ENCODE data around the gene CBY3. TPM values are rescaled to one million over a fixed set of nuclear protein-coding genes. Genes with fewer than 3 reads are reported as not detected.
A peak's percentile ranks its signal among the peaks of the same experiment; 100 is the strongest.
"Not testable (repeated sequence)": the region's sequence is repeated elsewhere in the genome, so short reads cannot be mapped to it uniquely, and the experiment has no call there.

The CBY3 gene
- total RNA-seq, 8 experiments from 2014 or later = 0.61 to 3.3 (median 1.8) TPM

GRCh38 chr5:179697543-179697942 is 16.7 kb upstream of the CBY3 start:
- H3K27ac ChIP-seq = peak overlapping the region; percentile 86 to 97
- peak overlapping the region; percentile 50 to 94 (median 84) for H3K4me3 ChIP-seq
- in situ Hi-C loops (cut with MboI; ENCODE audit: low pct_unique_long_range_greater_than_20kb in 2 of 9, low sequenced_read_pairs in 9 of 9, unreplicated experiment in 9 of 9); ATAC-seq (replicated peaks in 6 of 8): not testable (repeated sequence)
- peaks cover 16 to 17% of the 10 kb centered on the region in 2 donors for H3K4me1 ChIP-seq (replicated peaks in 1 of 2)
- WGBS, 10 experiments = 89 to 100% (median 100%) methylated on average over 1 to 8 of the region's 15 CpGs; no CpG with 5 or more reads in 3 of the 10 experiments

- Histone ChIP-seq H3K4me1 (replicated peaks in 1 of 2) (peaks cover 16 to 17% of the 10 kb centered on the region in 2 donors), H3K27ac (peak overlapping the region in 1 of 2 donors; percentile 97), H3K4me3 (no peak overlapping the region)
- in situ Hi-C loops (cut with MboI; ENCODE audit: low pct_unique_long_range_greater_than_20kb in 2 of 9, low sequenced_read_pairs in 9 of 9, unreplicated experiment in 9 of 9) = no loop called here
- 75 to 100% (median 100%) methylated on average over 1 to 2 of the region's 2 CpGs for WGBS, 10 experiments
- no peak for ATAC-seq (replicated peaks in 6 of 8)
These were observed 16.3 kb upstream of the CBY3 start for GRCh38 chr5:179697108-179697507.

GRCh38 chr5:179696603-179697002 is 15.8 kb upstream of the CBY3 start:
- in situ Hi-C loops (cut with MboI; ENCODE audit: low pct_unique_long_range_greater_than_20kb in 2 of 9, low sequenced_read_pairs in 9 of 9, unreplicated experiment in 9 of 9) = no loop called here
- ATAC-seq (replicated peaks in 6 of 8) = no peak
- Histone ChIP-seq H3K4me3 (no peak overlapping the region), H3K27ac (no peak overlapping the region), H3K4me1 (replicated peaks in 1 of 2) (peaks cover 16 to 17% of the 10 kb centered on the region in 2 donors)
- 88 to 100% (median 92%) methylated on average over 1 to 3 of the region's 3 CpGs; no CpG with 5 or more reads in 1 of the 10 experiments for WGBS, 10 experiments

GRCh38 chr5:179694561-179694960 is 13.7 kb upstream of the CBY3 start:
- Histone ChIP-seq H3K4me3 (no peak overlapping the region), H3K27ac (no peak overlapping the region), H3K4me1 (replicated peaks in 1 of 2) (peaks cover 9 to 11% of the 10 kb centered on the region in 2 donors)
- ATAC-seq (replicated peaks in 6 of 8) = no peak
- 67 to 100% (median 91%) methylated on average over 1 to 6 of the region's 6 CpGs for WGBS, 10 experiments
- in situ Hi-C loops (cut with MboI; ENCODE audit: low pct_unique_long_range_greater_than_20kb in 2 of 9, low sequenced_read_pairs in 9 of 9, unreplicated experiment in 9 of 9) = no loop called here

- H3K4me1 ChIP-seq (replicated peaks in 1 of 2); in situ Hi-C loops (cut with MboI; ENCODE audit: low pct_unique_long_range_greater_than_20kb in 2 of 9, low sequenced_read_pairs in 9 of 9, unreplicated experiment in 9 of 9); ATAC-seq (replicated peaks in 6 of 8); H3K27ac ChIP-seq; H3K4me3 ChIP-seq: not testable (repeated sequence)
- 73 to 100% (median 83%) methylated on average over 3 to 9 of the region's 9 CpGs; no CpG with 5 or more reads in 3 of the 10 experiments for WGBS, 10 experiments
These were observed 8.4 kb upstream of the CBY3 start for GRCh38 chr5:179689212-179689611.

- H3K4me3 ChIP-seq = no peak overlapping the region
- no peak overlapping the region for H3K27ac ChIP-seq
- H3K4me1 ChIP-seq (replicated peaks in 1 of 2) = peaks cover 18% of the 10 kb centered on the region in 2 donors
- no peak for ATAC-seq (replicated peaks in 6 of 8)
- in situ Hi-C loops (cut with MboI; ENCODE audit: low pct_unique_long_range_greater_than_20kb in 2 of 9, low sequenced_read_pairs in 9 of 9, unreplicated experiment in 9 of 9) = no loop called here
- 85 to 100% (median 94%) methylated on average over 2 to 6 of the region's 9 CpGs; no CpG with 5 or more reads in 3 of the 10 experiments for WGBS, 10 experiments
These were observed 637 bp downstream of the CBY3 start for GRCh38 chr5:179680014-179680779.

- in situ Hi-C loops (cut with MboI; ENCODE audit: low pct_unique_long_range_greater_than_20kb in 2 of 9, low sequenced_read_pairs in 9 of 9, unreplicated experiment in 9 of 9) = no loop called here
- H3K4me3 ChIP-seq = peak overlapping the region; percentile 64 to 94 (median 76)
- peak overlapping the region; percentile 86 to 87 for H3K27ac ChIP-seq
- H3K4me1 ChIP-seq (replicated peaks in 1 of 2) = peaks cover 18% of the 10 kb centered on the region in 2 donors
- ATAC-seq (replicated peaks in 6 of 8) = peak in 6 of 8 experiments; percentile 8 to 28 (median 14)
- 15 to 100% (median 58%) methylated on average over 1 to 16 of the region's 41 CpGs; no CpG with 5 or more reads in 4 of the 10 experiments for WGBS, 10 experiments
These were observed 1.7 kb downstream of the CBY3 start for GRCh38 chr5:179679014-179679674.

- peaks cover 18% of the 10 kb centered on the region in 2 donors for H3K4me1 ChIP-seq (replicated peaks in 1 of 2)
- 0 to 13% (median 1%) methylated on average over 1 to 15 of the region's 78 CpGs; no CpG with 5 or more reads in 2 of the 10 experiments for WGBS, 10 experiments
- peak overlapping the region; percentile 64 to 94 (median 76) for H3K4me3 ChIP-seq
- in situ Hi-C loops (cut with MboI; ENCODE audit: low pct_unique_long_range_greater_than_20kb in 2 of 9, low sequenced_read_pairs in 9 of 9, unreplicated experiment in 9 of 9) = no loop called here
- peak; percentile 91 to 98 (median 96) for ATAC-seq (replicated peaks in 6 of 8)
- H3K27ac ChIP-seq = peak overlapping the region; percentile 86 to 87
These were observed 2.4 kb downstream of the CBY3 start for GRCh38 chr5:179678223-179679013.

GRCh38 chr5:179668391-179668790 is 12.4 kb downstream of the CBY3 start:
- peak in 4 of 8 experiments; percentile 80 to 98 (median 90) for ATAC-seq (replicated peaks in 6 of 8)
- 9 to 53% (median 20%) methylated on average over 1 to 5 of the region's 7 CpGs; no CpG with 5 or more reads in 5 of the 10 experiments for WGBS, 10 experiments
- H3K4me3 ChIP-seq = no peak overlapping the region
- H3K27ac ChIP-seq = no peak overlapping the region
- in situ Hi-C loops (cut with MboI; ENCODE audit: low pct_unique_long_range_greater_than_20kb in 2 of 9, low sequenced_read_pairs in 9 of 9, unreplicated experiment in 9 of 9) = no loop called here
- no peaks in the 10 kb centered on the region for H3K4me1 ChIP-seq (replicated peaks in 1 of 2)

- H3K27ac ChIP-seq; in situ Hi-C loops (cut with MboI; ENCODE audit: low pct_unique_long_range_greater_than_20kb in 2 of 9, low sequenced_read_pairs in 9 of 9, unreplicated experiment in 9 of 9); H3K4me1 ChIP-seq (replicated peaks in 1 of 2); H3K4me3 ChIP-seq; ATAC-seq (replicated peaks in 6 of 8): not testable (repeated sequence)
- 87 to 100% (median 100%) methylated on average over 1 to 5 of the region's 6 CpGs; no CpG with 5 or more reads in 5 of the 10 experiments for WGBS, 10 experiments
These were observed 19.2 kb downstream of the CBY3 start for GRCh38 chr5:179661647-179662046.

- peak in 5 of 8 experiments; percentile 9 to 80 (median 76) for ATAC-seq (replicated peaks in 6 of 8)
- 0 to 67% (median 37%) methylated on average over 1 to 7 of the region's 29 CpGs; no CpG with 5 or more reads in 2 of the 10 experiments for WGBS, 10 experiments
- peak overlapping the region; percentile 30 to 62 (median 44) for H3K4me3 ChIP-seq
- H3K4me1 ChIP-seq (replicated peaks in 1 of 2); in situ Hi-C loops (cut with MboI; ENCODE audit: low pct_unique_long_range_greater_than_20kb in 2 of 9, low sequenced_read_pairs in 9 of 9, unreplicated experiment in 9 of 9); H3K27ac ChIP-seq: not testable (repeated sequence)
These were observed 22.5 kb downstream of the CBY3 start for GRCh38 chr5:179658179-179658856.
